Osteocyte (in vitro differentiated cells): ENCODE results near the gene TYW1. TPM values are rescaled to one million over a fixed set of nuclear protein-coding genes. Genes with fewer than 3 reads are reported as not detected.
"Not testable (repeated sequence)": the region's sequence is repeated elsewhere in the genome, so short reads cannot be mapped to it uniquely, and the experiment has no call there.

Source experiments
- DNase-seq: peaks from one replicate; pipeline ENCODE4 v3.0.0; 2021; ENCODE audit warnings: mixed read lengths; ENCODE audit not compliant: unreplicated experiment; ENCODE audit errors: extremely low spot score
- H3K27ac Mint-ChIP-seq: one replicate; pipeline ENCODE4 v1.8.0; 2021; ENCODE audit warnings: mild to moderate bottlenecking, mixed read lengths; ENCODE audit not compliant: unreplicated experiment
- H3K27me3 Mint-ChIP-seq: one replicate; pipeline ENCODE4 v1.8.0; 2021; ENCODE audit warnings: mixed read lengths; ENCODE audit not compliant: unreplicated experiment
- H3K36me3 Mint-ChIP-seq: one replicate; pipeline ENCODE4 v1.8.0; 2021; ENCODE audit warnings: mixed read lengths; ENCODE audit not compliant: unreplicated experiment
- H3K4me1 Mint-ChIP-seq: one replicate; pipeline ENCODE4 v1.8.0; 2021; ENCODE audit warnings: mixed read lengths; ENCODE audit not compliant: unreplicated experiment
- H3K4me3 Mint-ChIP-seq: one replicate; pipeline ENCODE4 v1.8.0; 2021; ENCODE audit warnings: mild to moderate bottlenecking, moderate library complexity, mixed read lengths; ENCODE audit not compliant: unreplicated experiment
- H3K9me3 Mint-ChIP-seq: one replicate; pipeline ENCODE4 v1.8.0; 2021; ENCODE audit warnings: mixed read lengths; ENCODE audit not compliant: unreplicated experiment
- CTCF ChIP-seq: fragments of 200-600 bp; sonication (generic); IDR thresholded peaks from 2 replicates; pipeline ENCODE4 v1.5.0; 2021; ENCODE audit warnings: antibody characterized with exemption, mild to moderate bottlenecking, moderate library complexity
- total RNA-seq: library from RNA; stranded (reverse); gene quantifications from 2 replicates; pipeline ENCODE4 v1.2.1, GENCODE V29; 2021

TYW1 gene
- total RNA-seq, 1 donor from 2014 or later: 17.2 TPM

GRCh38 chr7:67040832-67041231 is 44.2 kb downstream of the TYW1 start:
- H3K9me3 Mint-ChIP-seq, DNase-seq, H3K36me3 Mint-ChIP-seq, H3K27ac Mint-ChIP-seq, H3K27me3 Mint-ChIP-seq, H3K4me3 Mint-ChIP-seq: not testable (repeated sequence)
- TF ChIP-seq CTCF: peak; percentile 60
- H3K4me1 Mint-ChIP-seq: peaks cover 20% of the 10 kb centered on the region

GRCh38 chr7:67042781-67043558 is 46.3 kb downstream of the TYW1 start:
- H3K27me3 Mint-ChIP-seq, DNase-seq, H3K4me3 Mint-ChIP-seq, H3K36me3 Mint-ChIP-seq, H3K9me3 Mint-ChIP-seq: not testable (repeated sequence)
- Mint-ChIP-seq H3K27ac (peak overlapping the region; percentile 66), H3K4me1 (peaks cover 18% of the 10 kb centered on the region)

- not testable (repeated sequence) for DNase-seq, H3K4me3 Mint-ChIP-seq
- H3K27ac Mint-ChIP-seq: peak overlapping the region; percentile 66
Measured at GRCh38 chr7:67043559-67043930, 46.9 kb downstream of the TYW1 start.

GRCh38 chr7:67045496-67045995 is 48.9 kb downstream of the TYW1 start:
- Mint-ChIP-seq H3K27me3 (no peaks in the 10 kb centered on the region), H3K27ac (no peak overlapping the region), H3K9me3 (no peaks in the 10 kb centered on the region), H3K36me3 (peaks cover 4% of the 10 kb centered on the region), H3K4me3 (no peak overlapping the region), H3K4me1 (peaks cover 18% of the 10 kb centered on the region)
- no peak for TF ChIP-seq CTCF
- no peak for DNase-seq

More at GRCh38 chr7:67043559-67043930, 46.9 kb downstream of the TYW1 start:
- H3K27me3 Mint-ChIP-seq, H3K9me3 Mint-ChIP-seq, H3K36me3 Mint-ChIP-seq: not testable (repeated sequence)
- peaks cover 18% of the 10 kb centered on the region for H3K4me1 Mint-ChIP-seq

GRCh38 chr7:67046819-67047218 is 50.2 kb downstream of the TYW1 start:
- not testable (repeated sequence) for H3K27me3 Mint-ChIP-seq, DNase-seq, H3K27ac Mint-ChIP-seq, H3K9me3 Mint-ChIP-seq, H3K4me3 Mint-ChIP-seq
- H3K36me3 Mint-ChIP-seq: peaks cover 13% of the 10 kb centered on the region
- peaks cover 15% of the 10 kb centered on the region for H3K4me1 Mint-ChIP-seq

GRCh38 chr7:67049908-67050307 is 53.3 kb downstream of the TYW1 start:
- H3K4me1 Mint-ChIP-seq, H3K9me3 Mint-ChIP-seq, DNase-seq, H3K27ac Mint-ChIP-seq, H3K4me3 Mint-ChIP-seq, H3K27me3 Mint-ChIP-seq: not testable (repeated sequence)
- peaks cover 25% of the 10 kb centered on the region for H3K36me3 Mint-ChIP-seq

GRCh38 chr7:67052161-67052560 is 55.5 kb downstream of the TYW1 start:
- not testable (repeated sequence) for H3K27me3 Mint-ChIP-seq, H3K9me3 Mint-ChIP-seq, DNase-seq, H3K27ac Mint-ChIP-seq, H3K4me1 Mint-ChIP-seq, H3K4me3 Mint-ChIP-seq
- peaks cover 29% of the 10 kb centered on the region for H3K36me3 Mint-ChIP-seq
